NCI-H446 treated with DMSO at 0.1 percent for 48 hours (cell line): ENCODE results near the gene SGMS2.
A peak's percentile ranks its signal among the peaks of the same experiment; 100 is the strongest.

ENCODE experiments used
- DNase-seq: peaks from one replicate; lab custom pipeline; 2025; lab: John Stamatoyannopoulos, UW

SGMS2 gene

DNA sequence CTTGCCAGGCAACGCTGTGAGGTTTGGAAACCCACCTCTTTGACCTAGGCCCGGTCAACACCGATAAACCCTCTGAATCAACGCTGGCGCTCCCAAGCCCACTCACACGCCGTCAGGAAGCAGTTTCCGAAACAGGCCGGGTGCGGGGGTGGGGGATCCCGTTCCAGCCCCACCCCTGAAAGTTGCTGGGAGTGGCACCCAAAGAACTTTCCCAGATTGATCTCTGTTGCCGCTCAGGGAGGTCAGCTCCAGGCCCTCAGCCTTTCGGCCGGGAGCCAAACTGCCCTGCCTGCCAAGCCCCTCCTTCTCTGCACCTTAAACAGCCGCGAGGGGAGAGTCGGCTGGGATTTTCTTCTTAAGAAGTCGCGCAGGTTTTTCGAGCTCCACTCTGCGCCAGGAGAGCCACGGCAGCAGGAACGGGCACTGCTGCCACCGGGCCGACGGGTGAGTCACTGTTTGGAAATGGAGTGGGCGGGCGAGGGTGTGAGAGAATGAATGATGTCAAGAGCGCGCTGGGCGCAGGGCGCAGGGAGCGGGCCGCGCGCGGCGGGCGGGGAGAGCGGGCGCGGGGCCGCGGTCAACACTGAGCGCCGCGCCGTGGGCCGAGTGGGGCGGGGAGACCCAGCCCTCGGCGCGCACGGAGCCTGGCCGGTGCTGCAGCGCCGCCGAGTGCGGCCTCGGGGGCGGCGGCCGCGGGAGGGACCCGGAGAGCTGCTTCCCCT lies at the start of gene SGMS2:
Gene SGMS2, plus strand, starts transcription at position 583 of the 722 bp plus-strand sequence. CDS start 70,622 bp downstream, outside the sequence.
- peak; percentile 0 for DNase-seq

GRCh38 chr4:107777890-107778289 lies 46.8 kb upstream of the SGMS2 start:
- DNase-seq, result no peak

DNA sequence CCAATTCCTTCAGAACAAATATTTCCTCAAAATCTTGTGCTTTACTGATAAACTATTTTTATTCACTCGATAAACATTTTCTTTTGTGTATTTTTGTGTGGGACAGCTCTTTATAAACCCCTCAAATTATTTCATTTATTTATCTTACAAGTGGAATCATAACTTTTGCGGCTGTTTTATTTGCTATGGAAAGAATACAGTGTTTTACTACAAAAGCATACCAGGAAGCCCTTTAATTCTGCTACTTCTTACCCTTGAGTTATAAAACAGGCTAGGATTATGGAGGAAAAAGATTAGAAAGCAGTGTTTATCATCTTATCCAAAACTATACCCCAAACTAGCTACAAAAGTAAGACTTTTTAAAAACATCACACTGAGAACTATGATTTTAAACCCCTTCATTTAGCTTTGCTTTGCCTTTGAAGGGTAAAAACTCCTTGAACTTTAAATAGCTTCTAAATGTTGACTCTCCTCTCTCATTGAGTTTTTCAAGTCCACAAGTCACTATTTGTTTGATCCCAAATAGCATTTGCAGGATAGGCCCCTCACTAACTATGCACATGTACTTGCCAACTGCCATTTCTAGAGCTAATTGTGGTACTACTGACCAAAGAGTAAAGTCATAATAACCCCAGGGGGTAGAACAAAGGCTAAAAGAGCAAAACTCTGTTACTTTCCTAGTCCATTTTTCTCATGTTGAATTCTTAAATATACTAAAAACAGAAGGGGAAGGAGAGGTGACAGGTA lies 45.8 kb upstream of the SGMS2 start:
- DNase-seq, result no peak

DNA sequence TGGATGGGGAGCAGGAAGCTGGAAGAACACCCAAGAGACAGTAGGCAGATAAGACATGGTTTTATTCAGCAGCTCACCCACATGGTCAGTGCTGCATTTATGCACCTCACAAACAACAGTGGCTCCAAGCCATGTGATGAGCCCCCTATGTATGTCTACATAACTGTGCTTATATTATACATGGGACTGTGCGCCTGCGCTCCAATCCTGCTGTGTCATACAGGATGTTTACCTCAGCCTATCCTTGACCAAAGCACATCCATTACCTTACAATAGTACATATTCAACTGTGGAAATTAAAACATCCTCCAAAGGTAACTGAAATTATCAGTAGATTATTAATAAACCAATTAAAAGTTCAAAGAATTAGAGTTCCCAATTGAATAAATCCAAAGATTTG lies 44.1 kb upstream of the SGMS2 start:
- DNase-seq, result no peak

- DNase-seq, result no peak
Observed at GRCh38 chr4:107791902-107792301, 32.8 kb upstream of the SGMS2 start.

DNA sequence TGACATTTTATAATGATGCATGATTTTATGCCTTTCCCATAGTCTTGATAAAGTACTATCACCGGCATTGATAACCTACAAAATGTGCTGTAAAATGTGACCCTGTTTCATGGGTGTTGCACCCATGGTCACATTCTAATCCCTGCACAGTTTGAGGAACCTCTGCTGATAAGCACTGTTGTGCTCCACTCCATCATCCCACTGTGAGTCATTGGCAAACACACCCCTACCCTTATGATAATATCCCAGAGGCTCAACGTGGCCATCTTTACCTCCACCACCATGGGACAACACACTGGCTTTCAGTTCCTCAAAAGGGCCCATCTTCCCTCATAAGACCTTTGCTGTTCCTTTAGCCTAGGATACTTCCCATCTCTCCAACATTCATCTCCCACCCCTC lies 32.0 kb upstream of the SGMS2 start:
- DNase-seq, result no peak

- DNase-seq, result no peak
Observed at GRCh38 chr4:107793996-107794395, 30.7 kb upstream of the SGMS2 start.

GRCh38 chr4:107799669-107800450 lies 24.9 kb upstream of the SGMS2 start:
- no peak for DNase-seq

DNA sequence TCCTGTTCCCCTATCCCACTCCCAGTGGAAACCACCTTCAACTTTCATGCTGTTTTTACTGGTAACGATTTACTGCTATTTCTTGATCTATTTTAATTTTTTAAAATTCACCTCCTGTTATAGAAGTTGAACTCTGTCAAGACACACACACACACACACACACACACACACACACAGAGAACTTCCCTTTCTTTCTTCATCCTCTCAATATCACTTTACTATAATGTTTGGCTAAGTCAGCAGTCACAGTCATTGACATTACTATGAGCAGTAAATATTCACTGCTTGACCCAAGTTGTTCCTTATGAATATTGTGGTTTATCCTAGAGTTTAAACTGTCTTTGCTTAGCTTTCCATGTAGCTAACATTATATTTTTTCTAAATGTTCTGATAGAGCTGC lies 24.0 kb upstream of the SGMS2 start:
- no peak for DNase-seq

DNA sequence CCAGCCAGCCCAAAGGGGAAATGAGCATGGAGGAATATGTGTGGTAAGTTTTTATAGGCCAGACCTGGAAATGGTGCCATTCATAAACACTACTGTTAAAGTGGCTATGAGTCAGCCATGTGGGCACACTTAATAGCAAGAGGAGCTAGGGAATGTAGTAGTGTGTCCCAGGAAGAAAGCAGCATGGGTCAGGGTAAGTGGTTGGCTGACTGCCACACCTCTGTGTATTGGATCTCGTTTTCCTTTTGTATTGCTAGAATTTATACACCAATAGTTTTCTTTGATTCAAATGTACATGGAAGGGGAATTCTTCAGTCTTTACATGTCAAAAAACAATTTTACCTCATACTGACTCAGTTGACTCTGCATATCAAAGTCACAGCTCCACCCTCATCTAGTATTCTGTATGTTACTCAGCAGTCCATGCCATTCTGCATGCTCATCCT lies 22.9 kb upstream of the SGMS2 start:
- no peak for DNase-seq

DNA sequence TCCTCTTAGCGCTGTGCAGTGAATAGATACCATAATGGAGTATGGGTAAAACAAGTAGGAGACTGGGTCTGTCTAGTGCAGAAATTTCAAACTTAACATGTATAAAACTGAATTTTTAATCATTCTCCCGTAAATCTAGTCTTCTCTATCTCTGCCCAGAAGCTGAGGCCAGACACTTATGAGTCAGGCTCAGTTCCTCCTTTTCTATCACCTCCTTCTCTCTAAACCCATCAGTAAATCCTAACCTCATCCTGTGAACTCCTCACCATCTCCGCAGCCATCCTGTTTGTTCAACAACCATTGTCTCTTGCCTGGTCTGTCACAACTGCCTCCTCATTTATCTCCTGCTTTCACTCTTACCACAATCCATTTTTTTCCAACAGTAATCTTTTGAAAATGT lies 19.8 kb upstream of the SGMS2 start:
- no peak for DNase-seq

DNA sequence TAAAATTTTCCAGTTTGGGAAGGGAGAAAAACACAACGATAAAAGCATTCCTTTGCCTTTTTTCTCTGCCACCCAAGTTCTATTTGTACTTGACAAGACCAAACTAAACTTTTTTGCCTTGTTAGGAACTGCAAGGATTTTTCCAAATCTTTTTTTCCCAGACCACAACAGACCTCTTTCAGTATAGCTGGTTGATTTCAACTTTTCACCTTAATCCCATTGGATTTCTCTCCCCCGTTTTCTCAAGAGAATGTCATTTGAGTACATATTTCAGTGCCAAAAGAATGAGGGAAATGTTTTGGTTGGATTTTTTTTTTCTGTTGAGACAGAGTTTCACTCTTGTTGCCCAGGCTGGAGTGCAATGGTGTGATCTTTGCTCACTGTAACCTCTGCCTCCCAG lies 18.5 kb upstream of the SGMS2 start:
- DNase-seq, result no peak

DNA sequence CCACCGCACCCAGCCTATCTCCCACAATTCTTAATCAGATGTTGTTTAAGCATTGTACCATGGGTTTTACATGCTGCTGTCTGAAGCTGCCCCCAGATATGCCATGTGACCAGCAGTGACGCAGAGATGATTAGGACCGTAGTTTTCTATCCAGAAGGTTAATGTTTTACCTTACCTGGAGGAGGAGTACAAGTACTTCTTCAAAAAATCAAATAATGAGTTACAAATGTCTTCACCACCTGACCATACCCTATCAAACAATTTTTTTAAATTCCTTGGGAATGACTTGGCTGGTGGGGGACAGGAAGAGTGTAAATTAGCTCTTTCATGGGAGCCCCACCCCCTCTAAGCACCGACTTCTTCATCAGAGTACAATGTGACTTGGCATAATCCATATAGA lies 16.2 kb upstream of the SGMS2 start:
- no peak for DNase-seq

GRCh38 chr4:107809210-107809609 lies 15.5 kb upstream of the SGMS2 start:
- no peak for DNase-seq

DNA sequence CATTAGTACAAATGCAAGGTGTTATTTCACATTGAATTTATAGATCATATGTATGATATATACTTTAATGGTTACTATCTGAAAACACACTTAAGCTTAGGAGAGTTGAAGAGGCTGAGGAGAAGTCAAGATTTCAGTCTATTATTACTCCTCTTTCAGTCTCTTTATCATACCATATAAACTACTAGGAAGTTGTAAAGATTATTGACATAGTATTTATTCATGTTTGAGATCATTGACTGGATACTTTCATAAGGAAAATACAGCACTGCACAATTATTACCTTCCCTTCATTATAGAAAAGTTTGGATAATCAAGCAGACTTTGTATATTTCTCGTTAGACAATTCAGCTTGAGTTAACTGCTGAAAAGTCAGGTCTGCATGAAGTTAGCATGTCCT lies 10.0 kb upstream of the SGMS2 start:
- no peak for DNase-seq

DNA sequence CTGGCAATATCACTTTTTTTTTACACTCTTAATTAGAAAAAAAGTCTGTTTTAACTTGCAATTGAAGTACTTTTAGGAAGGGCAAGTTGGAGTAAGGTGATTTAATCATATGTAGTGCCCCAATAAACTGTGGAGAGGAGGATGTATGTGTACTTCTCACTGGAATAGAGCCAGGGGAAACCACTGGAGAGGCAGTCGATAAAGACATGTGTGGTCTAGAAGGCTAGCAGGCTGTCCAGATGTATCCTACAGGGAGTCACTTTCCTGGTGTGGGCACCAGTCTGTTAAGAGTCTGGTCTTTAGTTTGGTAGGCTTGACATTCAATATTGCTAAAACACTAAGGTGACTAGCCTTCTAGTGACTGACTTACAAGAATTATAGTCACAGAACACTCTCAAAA lies 9.6 kb upstream of the SGMS2 start:
- no peak for DNase-seq

- no peak for DNase-seq
Observed at GRCh38 chr4:107818301-107818910, 6.3 kb upstream of the SGMS2 start.

DNA sequence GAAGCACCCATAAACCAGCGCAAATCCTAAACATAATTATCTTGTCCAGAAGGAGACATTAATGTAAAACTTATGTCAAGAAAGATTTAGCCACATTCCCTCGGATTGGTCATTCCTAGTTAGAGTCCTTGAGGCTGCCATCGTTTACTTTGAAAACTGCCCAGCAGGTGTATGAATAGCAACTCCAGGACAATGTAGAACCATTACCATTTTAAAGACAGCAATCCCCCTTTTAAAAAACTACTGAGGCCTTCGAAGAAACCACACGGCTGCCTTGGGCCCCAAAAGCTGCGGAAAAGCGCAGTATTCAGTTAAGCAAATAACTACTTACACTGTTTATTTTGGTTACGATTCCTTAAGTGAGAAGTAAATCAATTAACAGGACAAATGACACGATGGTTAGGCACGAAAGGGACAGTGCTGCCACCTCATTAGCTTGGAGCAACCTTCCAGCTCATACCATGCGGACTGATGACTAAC lies 822 bp upstream of the SGMS2 start:
- no peak for DNase-seq

- no peak for DNase-seq
Observed at GRCh38 chr4:107825072-107825824, 516 bp downstream of the SGMS2 start.

DNA sequence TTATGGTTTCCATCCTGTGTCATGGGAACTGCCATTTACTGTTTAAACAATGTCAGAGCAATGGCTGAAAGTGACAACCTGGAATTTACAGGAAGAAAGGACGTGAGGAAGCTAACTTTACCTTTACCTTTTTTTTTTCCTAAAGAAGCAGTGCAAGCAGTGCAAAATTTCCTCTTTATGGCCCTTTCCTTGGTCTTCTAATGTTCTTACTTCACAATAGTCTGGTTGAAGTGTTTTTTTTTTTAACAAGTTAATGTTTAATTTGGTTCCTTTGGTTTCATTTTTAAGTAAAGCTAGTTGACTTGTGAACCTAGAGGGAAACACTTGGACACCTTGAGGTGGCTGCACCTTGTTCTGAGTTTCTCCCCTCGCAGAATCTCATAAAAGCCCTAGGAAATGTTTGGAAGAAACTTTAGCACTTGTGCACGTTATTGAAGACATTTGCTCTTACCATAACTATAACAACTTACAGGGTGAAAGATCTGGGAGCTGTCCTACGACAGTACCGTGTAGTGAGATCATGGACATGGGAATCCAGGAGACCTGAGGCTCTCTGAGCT lies 1.8 kb downstream of the SGMS2 start:
- DNase-seq, result no peak
